Measurements from ENCODE around the gene NUP214.

The NUP214 gene

DNA sequence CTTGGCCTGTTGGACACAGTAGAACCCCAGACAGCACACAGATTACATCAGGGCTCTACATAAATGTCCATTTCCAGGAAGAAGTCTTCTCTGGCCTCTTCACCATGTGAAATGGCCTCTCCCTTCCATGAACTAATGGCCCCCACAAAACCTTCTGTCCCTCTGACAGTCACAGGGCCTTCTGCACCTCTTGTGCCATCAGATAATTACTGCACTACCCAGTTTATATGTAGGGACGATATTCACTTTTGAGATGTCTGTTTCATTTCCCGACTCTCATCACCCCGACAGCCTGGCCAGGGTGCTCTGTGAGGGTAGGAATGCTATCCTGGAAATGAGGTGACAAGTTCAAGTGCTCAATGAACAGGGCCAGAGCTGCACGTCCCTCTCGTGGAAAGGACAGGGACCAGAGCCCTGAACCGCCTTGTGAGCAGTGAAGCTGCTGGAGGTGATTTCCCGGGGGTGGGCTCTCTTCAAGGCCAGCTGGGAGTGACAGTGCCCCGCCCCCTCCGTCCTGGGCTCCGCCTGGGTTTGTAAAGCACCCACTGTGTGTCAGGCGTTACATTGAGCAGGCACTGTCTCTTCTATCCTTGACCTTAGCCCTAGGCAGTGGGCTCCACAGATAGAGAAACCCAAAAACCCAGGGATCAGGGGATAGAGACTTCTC lies 153.9 kb downstream of the NUP214 start:
- H3K4me3 ChIP-seq (replicated peaks; ENCODE audit: insufficient read depth, low read length): no peak overlapping the region
- peaks cover 14% of the 10 kb centered on the region for H3K27me3 ChIP-seq (ENCODE audit: insufficient read depth, poor library complexity, severe bottlenecking)
- no peak for DNase-seq (ENCODE audit: low read depth in 1 of 2, low spot score in 1 of 2)
- peak overlapping the region; percentile 52; the same call in 1 of the 2 replicates for H3K27ac ChIP-seq (replicated peaks)
- TF ChIP-seq, protein P1, sequence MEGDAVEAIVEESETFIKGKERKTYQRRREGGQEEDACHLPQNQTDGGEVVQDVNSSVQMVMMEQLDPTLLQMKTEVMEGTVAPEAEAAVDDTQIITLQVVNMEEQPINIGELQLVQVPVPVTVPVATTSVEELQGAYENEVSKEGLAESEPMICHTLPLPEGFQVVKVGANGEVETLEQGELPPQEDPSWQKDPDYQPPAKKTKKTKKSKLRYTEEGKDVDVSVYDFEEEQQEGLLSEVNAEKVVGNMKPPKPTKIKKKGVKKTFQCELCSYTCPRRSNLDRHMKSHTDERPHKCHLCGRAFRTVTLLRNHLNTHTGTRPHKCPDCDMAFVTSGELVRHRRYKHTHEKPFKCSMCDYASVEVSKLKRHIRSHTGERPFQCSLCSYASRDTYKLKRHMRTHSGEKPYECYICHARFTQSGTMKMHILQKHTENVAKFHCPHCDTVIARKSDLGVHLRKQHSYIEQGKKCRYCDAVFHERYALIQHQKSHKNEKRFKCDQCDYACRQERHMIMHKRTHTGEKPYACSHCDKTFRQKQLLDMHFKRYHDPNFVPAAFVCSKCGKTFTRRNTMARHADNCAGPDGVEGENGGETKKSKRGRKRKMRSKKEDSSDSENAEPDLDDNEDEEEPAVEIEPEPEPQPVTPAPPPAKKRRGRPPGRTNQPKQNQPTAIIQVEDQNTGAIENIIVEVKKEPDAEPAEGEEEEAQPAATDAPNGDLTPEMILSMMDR (IDR thresholded peaks at IDR 0.05; ENCODE audit: insufficient read depth, low read length): no peak
- TF ChIP-seq GABPA (IDR thresholded peaks at IDR 0.05; ENCODE audit: low read depth) (no peak), SPI1 (IDR thresholded peaks at IDR 0.05; ENCODE audit: borderline replicate concordance, low read depth) (no peak), POLR2AphosphoS5 (IDR thresholded peaks at IDR 0.05; ENCODE audit: low read depth) (no peak)
- TF ChIP-seq, protein P2, sequence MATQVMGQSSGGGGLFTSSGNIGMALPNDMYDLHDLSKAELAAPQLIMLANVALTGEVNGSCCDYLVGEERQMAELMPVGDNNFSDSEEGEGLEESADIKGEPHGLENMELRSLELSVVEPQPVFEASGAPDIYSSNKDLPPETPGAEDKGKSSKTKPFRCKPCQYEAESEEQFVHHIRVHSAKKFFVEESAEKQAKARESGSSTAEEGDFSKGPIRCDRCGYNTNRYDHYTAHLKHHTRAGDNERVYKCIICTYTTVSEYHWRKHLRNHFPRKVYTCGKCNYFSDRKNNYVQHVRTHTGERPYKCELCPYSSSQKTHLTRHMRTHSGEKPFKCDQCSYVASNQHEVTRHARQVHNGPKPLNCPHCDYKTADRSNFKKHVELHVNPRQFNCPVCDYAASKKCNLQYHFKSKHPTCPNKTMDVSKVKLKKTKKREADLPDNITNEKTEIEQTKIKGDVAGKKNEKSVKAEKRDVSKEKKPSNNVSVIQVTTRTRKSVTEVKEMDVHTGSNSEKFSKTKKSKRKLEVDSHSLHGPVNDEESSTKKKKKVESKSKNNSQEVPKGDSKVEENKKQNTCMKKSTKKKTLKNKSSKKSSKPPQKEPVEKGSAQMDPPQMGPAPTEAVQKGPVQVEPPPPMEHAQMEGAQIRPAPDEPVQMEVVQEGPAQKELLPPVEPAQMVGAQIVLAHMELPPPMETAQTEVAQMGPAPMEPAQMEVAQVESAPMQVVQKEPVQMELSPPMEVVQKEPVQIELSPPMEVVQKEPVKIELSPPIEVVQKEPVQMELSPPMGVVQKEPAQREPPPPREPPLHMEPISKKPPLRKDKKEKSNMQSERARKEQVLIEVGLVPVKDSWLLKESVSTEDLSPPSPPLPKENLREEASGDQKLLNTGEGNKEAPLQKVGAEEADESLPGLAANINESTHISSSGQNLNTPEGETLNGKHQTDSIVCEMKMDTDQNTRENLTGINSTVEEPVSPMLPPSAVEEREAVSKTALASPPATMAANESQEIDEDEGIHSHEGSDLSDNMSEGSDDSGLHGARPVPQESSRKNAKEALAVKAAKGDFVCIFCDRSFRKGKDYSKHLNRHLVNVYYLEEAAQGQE (IDR thresholded peaks at IDR 0.05; ENCODE audit: insufficient replicate concordance, low read depth): no peak

DNA sequence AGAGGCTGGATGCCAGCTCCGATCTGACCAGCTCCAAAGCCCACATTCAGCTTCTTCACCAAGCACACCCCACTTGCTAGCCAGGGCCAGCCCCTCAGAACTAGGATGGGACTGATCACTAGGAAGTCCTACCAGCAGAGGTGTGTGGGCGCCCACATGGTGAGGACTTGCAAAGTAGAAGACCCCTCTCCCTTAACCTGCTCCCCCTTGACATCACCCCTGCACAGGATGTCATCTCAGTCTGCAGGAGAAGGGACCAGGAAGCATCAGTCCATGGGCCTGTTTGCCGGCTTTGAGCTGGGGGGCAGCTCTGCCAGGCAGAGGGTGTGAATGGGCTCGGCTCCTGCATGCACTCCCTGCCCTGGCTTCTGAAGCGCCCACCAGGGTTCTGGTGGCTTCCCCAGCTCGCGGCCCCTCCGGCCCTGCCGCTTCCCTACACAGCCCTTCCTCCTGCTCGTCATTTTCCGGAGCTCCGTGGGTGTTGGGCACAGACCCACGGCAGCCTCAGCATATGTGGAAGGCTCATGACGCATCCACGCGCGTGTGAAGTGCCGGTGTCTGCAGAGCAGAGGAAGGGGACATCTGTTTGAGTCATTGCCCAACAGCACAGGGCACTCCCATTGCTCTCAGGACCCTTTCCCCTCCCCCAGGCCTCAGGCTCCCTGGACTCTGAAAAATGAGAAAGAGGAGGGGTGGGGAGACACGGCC lies 154.6 kb downstream of the NUP214 start:
- peaks cover 14% of the 10 kb centered on the region for H3K27me3 ChIP-seq (ENCODE audit: insufficient read depth, poor library complexity, severe bottlenecking)

DNA sequence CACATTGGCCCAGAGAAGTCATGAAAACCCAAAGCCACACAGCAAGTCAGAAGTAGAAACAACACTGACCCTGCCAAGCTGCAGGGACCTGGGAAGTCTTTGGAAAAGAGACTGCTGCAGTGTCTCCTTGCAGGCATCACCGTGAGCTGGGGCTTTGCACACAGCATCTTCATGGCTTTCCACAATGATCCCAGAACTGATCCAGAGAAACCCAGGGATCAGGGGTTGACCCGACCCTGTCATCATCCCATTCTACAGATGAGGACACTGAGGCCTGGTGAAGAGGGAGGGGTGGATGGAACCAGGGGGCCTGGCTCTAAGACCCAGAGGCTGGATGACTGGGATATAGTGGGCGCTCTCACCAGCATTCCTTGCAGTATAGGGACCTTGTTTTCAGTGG lies 155.3 kb downstream of the NUP214 start:
- TF ChIP-seq GABPA (IDR thresholded peaks at IDR 0.05; ENCODE audit: low read depth) (no peak), POLR2AphosphoS5 (IDR thresholded peaks at IDR 0.05; ENCODE audit: low read depth) (no peak), SPI1 (IDR thresholded peaks at IDR 0.05; ENCODE audit: borderline replicate concordance, low read depth) (no peak)
- TF ChIP-seq, protein P1 (IDR thresholded peaks at IDR 0.05; ENCODE audit: insufficient read depth, low read length): no peak
- TF ChIP-seq, protein P2 (IDR thresholded peaks at IDR 0.05; ENCODE audit: insufficient replicate concordance, low read depth): no peak
- Histone ChIP-seq H3K27ac (replicated peaks) (no peak overlapping the region), H3K27me3 (ENCODE audit: insufficient read depth, poor library complexity, severe bottlenecking) (peaks cover 14% of the 10 kb centered on the region), H3K4me3 (replicated peaks; ENCODE audit: insufficient read depth, low read length) (no peak overlapping the region)
- no peak for DNase-seq (ENCODE audit: low read depth in 1 of 2, low spot score in 1 of 2)

More for the DNA sequence above, 154.6 kb downstream of the NUP214 start:
- TF ChIP-seq, protein P2 (IDR thresholded peaks at IDR 0.05; ENCODE audit: insufficient replicate concordance, low read depth): no peak
- TF ChIP-seq SPI1 (IDR thresholded peaks at IDR 0.05; ENCODE audit: borderline replicate concordance, low read depth) (no peak), GABPA (IDR thresholded peaks at IDR 0.05; ENCODE audit: low read depth) (no peak), POLR2AphosphoS5 (IDR thresholded peaks at IDR 0.05; ENCODE audit: low read depth) (no peak)
- TF ChIP-seq, protein P1 (IDR thresholded peaks at IDR 0.05; ENCODE audit: insufficient read depth, low read length): no peak
- Histone ChIP-seq H3K27ac (replicated peaks) (no peak overlapping the region), H3K4me3 (replicated peaks; ENCODE audit: insufficient read depth, low read length) (no peak overlapping the region)
- DNase-seq (ENCODE audit: low read depth in 1 of 2, low spot score in 1 of 2): no peak
